A673 (cell line): ENCODE measurements around the gene CRADD. TPM values are rescaled to one million over a fixed set of nuclear protein-coding genes. Genes with fewer than 3 reads are reported as not detected.
"Not testable (repeated sequence)": the region's sequence is repeated elsewhere in the genome, so short reads cannot be mapped to it uniquely, and the experiment has no call there.

ENCODE experiments used
- BruUV-seq: library from RNA; stranded (reverse); fragments of 400-500 nt; replicated peaks from 2 replicates; lab custom pipeline; 2021; lab: Mats Ljungman, UMichigan
- CTCF ChIA-PET: fragments of 300-600 bp; sonication (Branson Sonifier 250); formaldehyde crosslinking; loops from one replicate; lab custom pipeline; 2022; ENCODE audit warnings: antibody characterized with exemption; lab: Charles Lee
- POLR2A ChIA-PET: fragments of 300-600 bp; sonication (Branson Sonifier 250); formaldehyde crosslinking; loops from one replicate; lab custom pipeline; 2022; ENCODE audit warnings: antibody characterized with exemption; ENCODE audit not compliant: low non-redundant PET; lab: Charles Lee
- DNase-seq: peaks from one replicate; pipeline ENCODE4 v3.0.0-alpha.2; 2015; ENCODE audit warnings: low spot score
- H3K27ac ChIP-seq: fragments of 200-600 bp; sonication (generic); 2 replicates; pipeline ENCODE4 v1.5.1; 2016; ENCODE audit warnings: mixed run types, low read depth, mild to moderate bottlenecking, mixed read lengths, antibody characterized with exemption, low read length; ENCODE audit not compliant: poor library complexity, severe bottlenecking
- H3K27me3 ChIP-seq: fragments of 200-600 bp; sonication (generic); replicated peaks from 2 replicates; pipeline ENCODE4 v1.6.1; 2017; ENCODE audit warnings: mixed run types, low read depth, mild to moderate bottlenecking, mixed read lengths, antibody characterized with exemption, low read length; ENCODE audit not compliant: insufficient read depth, poor library complexity
- H3K36me3 ChIP-seq: fragments of 200-600 bp; sonication (generic); 2 replicates; pipeline ENCODE4 v1.6.1; 2016; ENCODE audit warnings: mixed run types, mild to moderate bottlenecking, mixed read lengths, antibody characterized with exemption, low read length; ENCODE audit not compliant: insufficient read depth, poor library complexity, severe bottlenecking
- H3K4me1 ChIP-seq: fragments of 200-600 bp; sonication (generic); 2 replicates; pipeline ENCODE4 v1.6.1; 2017; ENCODE audit warnings: mixed run types, mild to moderate bottlenecking, mixed read lengths, antibody characterized with exemption, low read length; ENCODE audit not compliant: insufficient read depth, poor library complexity, severe bottlenecking
- H3K4me3 ChIP-seq: fragments of 200-600 bp; sonication (generic); 2 replicates; pipeline ENCODE4 v1.5.1; 2016; ENCODE audit warnings: low read depth, mixed run types, mild to moderate bottlenecking, mixed read lengths, low read length; ENCODE audit not compliant: poor library complexity, severe bottlenecking
- H3K9me3 ChIP-seq: fragments of 200-600 bp; sonication (generic); 2 replicates; pipeline ENCODE4 v1.6.1; 2016; ENCODE audit warnings: mixed run types, low read depth, mild to moderate bottlenecking, mixed read lengths, antibody characterized with exemption, low read length; ENCODE audit not compliant: poor library complexity, severe bottlenecking
- EZH2 ChIP-seq: fragments of 200-600 bp; sonication (generic); IDR thresholded peaks from 2 replicates; pipeline ENCODE4 v1.6.1; 2017; ENCODE audit warnings: borderline replicate concordance, low read depth, mild to moderate bottlenecking, mixed read lengths, antibody characterized with exemption, low read length; ENCODE audit not compliant: poor library complexity, severe bottlenecking
- intact Hi-C: fragments of 100-400 bp; cut with micrococcal nuclease; formaldehyde crosslinking; loops from one replicate; pipeline ENCODE4 v1.10.0; 2022; ENCODE audit not compliant: unreplicated experiment
- total RNA-seq: library from RNA; stranded (reverse); gene quantifications from 2 replicates; pipeline ENCODE4 v1.2.3, GENCODE V29; 2021
- TF ChIP-seq, protein P1 (sequence below): fragments of 300-800, 200-600 bp; sonication (generic); conservative IDR thresholded peaks from 2 replicates; pipeline ENCODE4 v1.5.1; 2017; ENCODE audit warnings: low read depth, mild to moderate bottlenecking, antibody characterized with exemption, low read length, moderate library complexity, mixed read lengths

CRADD gene
- total RNA-seq, 1 experiment from 2014 or later: 9.1 TPM

DNA sequence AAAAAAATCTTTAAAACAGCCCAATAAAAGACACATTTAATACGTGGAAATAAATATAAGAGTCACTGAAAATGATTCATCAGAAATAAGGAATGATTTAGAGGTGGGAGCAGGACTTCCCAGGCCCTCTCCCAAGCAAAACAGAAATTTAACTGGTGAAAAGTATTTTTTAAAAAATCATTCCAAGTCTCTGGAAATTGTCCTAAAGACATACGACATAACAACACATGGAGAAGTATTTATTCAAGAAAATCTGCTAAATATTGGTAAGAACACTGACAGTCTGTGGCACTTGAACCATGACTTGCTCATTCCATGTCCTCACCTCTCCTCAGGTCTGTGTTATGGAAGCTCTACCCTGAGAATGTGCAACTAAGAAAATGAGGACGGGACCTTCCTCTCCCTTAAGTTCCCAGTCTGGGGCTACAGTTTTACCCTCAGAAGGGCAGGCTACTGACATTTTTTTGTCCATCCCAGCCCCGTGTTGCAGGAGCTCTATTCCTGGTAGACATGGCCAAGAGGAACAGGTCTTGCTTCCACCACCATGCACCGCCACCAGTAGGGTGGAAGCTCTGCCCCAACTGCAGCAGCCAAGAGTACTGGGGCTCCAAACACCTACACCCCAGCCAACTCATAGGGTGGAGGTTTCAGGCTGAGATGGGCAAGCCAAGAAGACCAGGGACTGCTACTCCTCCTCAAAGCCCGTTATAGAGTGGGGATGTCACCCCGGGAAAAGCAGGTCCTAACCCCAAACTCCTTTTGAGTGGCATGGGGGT lies 193.0 kb downstream of the CRADD start:
- intact Hi-C loops: no loop called here
- H3K27ac ChIP-seq: no peak overlapping the region
- TF ChIP-seq, protein P1, sequence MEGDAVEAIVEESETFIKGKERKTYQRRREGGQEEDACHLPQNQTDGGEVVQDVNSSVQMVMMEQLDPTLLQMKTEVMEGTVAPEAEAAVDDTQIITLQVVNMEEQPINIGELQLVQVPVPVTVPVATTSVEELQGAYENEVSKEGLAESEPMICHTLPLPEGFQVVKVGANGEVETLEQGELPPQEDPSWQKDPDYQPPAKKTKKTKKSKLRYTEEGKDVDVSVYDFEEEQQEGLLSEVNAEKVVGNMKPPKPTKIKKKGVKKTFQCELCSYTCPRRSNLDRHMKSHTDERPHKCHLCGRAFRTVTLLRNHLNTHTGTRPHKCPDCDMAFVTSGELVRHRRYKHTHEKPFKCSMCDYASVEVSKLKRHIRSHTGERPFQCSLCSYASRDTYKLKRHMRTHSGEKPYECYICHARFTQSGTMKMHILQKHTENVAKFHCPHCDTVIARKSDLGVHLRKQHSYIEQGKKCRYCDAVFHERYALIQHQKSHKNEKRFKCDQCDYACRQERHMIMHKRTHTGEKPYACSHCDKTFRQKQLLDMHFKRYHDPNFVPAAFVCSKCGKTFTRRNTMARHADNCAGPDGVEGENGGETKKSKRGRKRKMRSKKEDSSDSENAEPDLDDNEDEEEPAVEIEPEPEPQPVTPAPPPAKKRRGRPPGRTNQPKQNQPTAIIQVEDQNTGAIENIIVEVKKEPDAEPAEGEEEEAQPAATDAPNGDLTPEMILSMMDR: no peak
- TF ChIP-seq EZH2: no peak
- peaks cover 38% of the 10 kb centered on the region for H3K9me3 ChIP-seq
- H3K4me1 ChIP-seq: no peaks in the 10 kb centered on the region
- POLR2A ChIA-PET: no interaction called here
- no peak for DNase-seq
- no peaks in the 10 kb centered on the region for H3K36me3 ChIP-seq
- CTCF ChIA-PET: no interaction called here
- H3K4me3 ChIP-seq: no peak overlapping the region
- BruUV-seq: no TSS peak
- H3K27me3 ChIP-seq: no peaks in the 10 kb centered on the region

DNA sequence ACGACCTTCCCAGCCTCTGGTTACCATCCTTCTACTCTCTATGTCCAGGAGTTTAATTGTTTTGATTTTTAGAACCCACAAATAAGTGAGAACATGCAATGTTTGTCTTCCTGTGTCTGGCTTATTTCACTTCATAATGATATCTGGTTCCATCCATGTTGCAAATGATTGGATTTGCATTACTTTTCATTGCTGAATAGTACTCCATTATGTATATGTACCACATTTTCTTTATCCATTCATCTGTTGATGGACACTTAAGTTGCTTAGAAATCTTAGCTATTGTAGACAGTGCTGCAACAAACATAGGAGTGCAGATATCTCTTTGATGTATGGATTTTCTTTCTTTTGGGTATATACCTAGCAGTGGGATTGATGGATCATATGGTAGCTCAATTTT lies 194.4 kb downstream of the CRADD start:
- peaks cover 25% of the 10 kb centered on the region for H3K9me3 ChIP-seq
- H3K36me3 ChIP-seq, POLR2A ChIA-PET, BruUV-seq, H3K27me3 ChIP-seq, H3K4me3 ChIP-seq, intact Hi-C loops, H3K4me1 ChIP-seq, DNase-seq, H3K27ac ChIP-seq, CTCF ChIA-PET: not testable (repeated sequence)

DNA sequence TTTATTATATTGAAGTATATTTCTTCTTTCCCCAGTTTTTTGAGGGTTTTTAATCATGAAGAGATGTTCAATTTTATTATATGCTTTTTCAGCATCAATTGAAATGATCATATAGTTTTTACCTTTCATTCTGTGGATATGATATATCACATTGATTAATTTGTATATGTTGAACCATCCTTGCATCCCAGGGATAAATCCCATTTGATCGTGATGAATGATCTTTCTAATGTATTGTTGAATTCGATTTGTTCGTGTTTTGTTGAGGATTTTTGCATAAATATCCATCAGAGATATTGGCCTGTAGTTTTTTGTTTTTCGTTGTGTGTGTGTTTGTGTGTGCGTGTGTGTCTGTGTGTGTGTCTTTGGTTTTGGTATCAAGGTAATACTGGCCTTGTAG lies 196.4 kb downstream of the CRADD start:
- Histone ChIP-seq H3K4me1 (no peaks in the 10 kb centered on the region), H3K27me3 (no peaks in the 10 kb centered on the region), H3K4me3 (no peak overlapping the region), H3K9me3 (peaks cover 19% of the 10 kb centered on the region), H3K27ac (no peak overlapping the region), H3K36me3 (no peaks in the 10 kb centered on the region)
- no TSS peak for BruUV-seq
- CTCF ChIA-PET: no interaction called here
- POLR2A ChIA-PET: no interaction called here
- DNase-seq: no peak
- no peak for TF ChIP-seq EZH2
- TF ChIP-seq, protein P1: no peak
- intact Hi-C loops: no loop called here

DNA sequence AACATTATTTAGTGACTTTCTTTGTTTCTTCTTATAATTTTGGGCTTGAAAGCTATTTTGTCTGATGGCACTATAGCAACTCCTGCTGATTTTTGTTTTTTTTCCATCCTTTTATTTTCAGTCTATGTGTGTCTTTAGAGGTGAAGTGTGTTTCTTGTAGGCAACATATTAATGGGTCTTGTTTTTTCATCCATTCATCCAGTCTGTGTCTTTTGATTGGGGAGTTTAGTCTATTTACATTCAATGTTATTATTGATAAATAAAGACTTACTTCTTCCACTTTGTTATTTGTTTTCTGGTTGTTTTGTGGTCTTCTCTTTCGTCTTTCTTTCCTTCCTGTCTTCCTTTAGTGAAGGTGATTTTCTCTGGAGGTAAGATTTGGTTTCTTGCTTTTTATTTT lies 198.0 kb downstream of the CRADD start:
- peaks cover 19% of the 10 kb centered on the region for H3K9me3 ChIP-seq
- TF ChIP-seq EZH2: no peak
- TF ChIP-seq, protein P1: no peak
- H3K4me3 ChIP-seq: no peak overlapping the region
- no peaks in the 10 kb centered on the region for H3K4me1 ChIP-seq
- ChIA-PET CTCF (no interaction called here), POLR2A (no interaction called here)
- no peak overlapping the region for H3K27ac ChIP-seq
- H3K27me3 ChIP-seq: no peaks in the 10 kb centered on the region
- BruUV-seq: no TSS peak
- DNase-seq: no peak
- no peaks in the 10 kb centered on the region for H3K36me3 ChIP-seq
- intact Hi-C loops: no loop called here
